Measurements from ENCODE around the gene OPCML. TPM values are rescaled to one million over a fixed set of nuclear protein-coding genes. Genes with fewer than 3 reads are reported as not detected.

OPCML gene
- total RNA-seq, 2 donors from 2014 or later, result not detected

DNA sequence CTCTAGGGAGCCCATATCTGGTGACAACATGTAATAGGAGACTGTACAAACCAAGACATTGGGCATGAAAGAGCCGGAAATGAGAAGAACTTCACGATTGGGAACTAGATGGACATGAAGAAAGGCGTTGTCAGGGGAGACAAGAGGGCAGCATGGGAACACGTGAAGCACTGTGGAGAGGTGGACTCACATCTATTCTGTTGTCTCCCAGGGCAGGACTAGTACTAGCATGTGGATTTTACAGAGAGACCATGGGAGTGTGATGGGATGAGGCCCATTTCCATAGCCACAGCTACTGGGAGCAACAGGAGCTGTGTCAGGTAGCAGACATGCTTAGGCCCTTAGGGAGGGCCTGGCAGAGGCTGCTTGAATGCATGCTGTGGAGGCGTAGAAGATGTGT lies 333.9 kb downstream of the OPCML start:
- H3K4me1 Mint-ChIP-seq, result no peaks in the 10 kb centered on the region
- H3K36me3 Mint-ChIP-seq (ENCODE audit: low read depth), result no peaks in the 10 kb centered on the region
- no peak for ATAC-seq (replicated peaks)
- no peak overlapping the region for H3K27ac Mint-ChIP-seq
- H3K9me3 Mint-ChIP-seq, result peaks cover 3% of the 10 kb centered on the region
- peaks cover 10% of the 10 kb centered on the region for H3K27me3 Mint-ChIP-seq
- H3K4me3 Mint-ChIP-seq, result no peak overlapping the region

DNA sequence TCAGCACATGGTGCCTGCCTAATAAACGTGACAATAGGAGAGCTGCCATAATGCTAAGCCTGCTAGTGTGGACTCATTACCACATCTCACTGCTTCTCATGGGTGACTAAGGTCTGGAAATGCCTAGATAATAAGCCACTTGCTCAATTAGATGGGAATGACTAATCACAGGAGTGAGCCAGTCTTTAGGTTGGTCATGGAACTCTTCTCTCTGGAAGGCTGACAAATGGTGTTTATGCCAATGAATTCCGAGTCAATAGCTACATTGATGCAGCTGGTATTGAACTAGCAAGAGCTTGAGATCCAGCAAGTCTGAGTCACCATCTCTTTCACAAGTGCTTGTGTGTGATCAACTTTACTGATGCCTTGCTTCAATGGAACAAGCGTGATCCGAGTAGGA lies 334.9 kb downstream of the OPCML start:
- peaks cover 10% of the 10 kb centered on the region for H3K27me3 Mint-ChIP-seq
- H3K4me1 Mint-ChIP-seq, result no peaks in the 10 kb centered on the region
- ATAC-seq (replicated peaks), result no peak
- no peak overlapping the region for H3K27ac Mint-ChIP-seq
- no peak overlapping the region for H3K4me3 Mint-ChIP-seq
- peaks cover 3% of the 10 kb centered on the region for H3K9me3 Mint-ChIP-seq
- no peaks in the 10 kb centered on the region for H3K36me3 Mint-ChIP-seq (ENCODE audit: low read depth)

DNA sequence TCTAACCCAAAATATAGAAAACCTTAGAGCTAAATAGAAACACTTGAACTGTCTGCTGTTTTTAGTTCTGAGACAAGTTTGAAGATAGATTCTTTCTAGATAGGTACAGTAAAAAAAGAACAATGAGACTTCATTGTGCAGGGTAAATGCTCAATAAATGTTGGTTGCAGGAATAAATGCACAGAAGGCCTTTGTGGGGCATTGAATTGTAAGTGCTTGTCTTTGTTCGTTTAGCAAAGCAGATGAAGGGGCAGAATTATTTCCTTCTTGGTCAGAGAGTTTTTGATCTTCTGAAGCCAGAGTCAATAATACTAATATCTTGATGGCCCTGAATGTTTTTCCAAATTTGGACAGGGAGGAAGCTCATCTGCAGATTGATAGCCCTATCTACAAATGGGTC lies 340.4 kb downstream of the OPCML start:
- H3K27ac Mint-ChIP-seq, result no peak overlapping the region
- no peak overlapping the region for H3K4me3 Mint-ChIP-seq
- H3K9me3 Mint-ChIP-seq, result no peaks in the 10 kb centered on the region
- ATAC-seq (replicated peaks), result no peak
- peaks cover 6% of the 10 kb centered on the region for H3K27me3 Mint-ChIP-seq
- H3K4me1 Mint-ChIP-seq, result no peaks in the 10 kb centered on the region
- no peaks in the 10 kb centered on the region for H3K36me3 Mint-ChIP-seq (ENCODE audit: low read depth)

DNA sequence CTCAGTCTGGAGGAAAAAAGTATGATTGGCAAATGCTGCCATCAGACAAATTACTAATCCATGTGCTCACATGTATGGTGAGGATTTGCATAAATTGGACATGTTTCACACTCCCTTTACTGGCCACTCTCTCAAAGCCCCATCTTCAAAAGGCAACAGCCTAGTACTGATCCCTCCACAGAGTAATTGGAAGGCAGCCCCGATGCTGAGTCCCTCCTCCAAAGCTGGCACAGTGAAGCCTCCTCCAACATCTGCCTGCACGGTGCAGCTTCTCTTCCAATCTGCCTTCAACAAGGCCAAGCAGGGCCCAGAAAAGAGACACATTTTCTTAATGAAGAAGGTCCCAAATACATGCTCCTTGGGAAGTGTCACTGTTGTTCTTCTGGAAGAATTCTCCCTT lies 350.6 kb downstream of the OPCML start:
- no peaks in the 10 kb centered on the region for H3K4me1 Mint-ChIP-seq
- H3K4me3 Mint-ChIP-seq, result no peak overlapping the region
- ATAC-seq (replicated peaks), result no peak
- no peak overlapping the region for H3K27ac Mint-ChIP-seq
- H3K36me3 Mint-ChIP-seq (ENCODE audit: low read depth), result no peaks in the 10 kb centered on the region
- H3K9me3 Mint-ChIP-seq, result no peaks in the 10 kb centered on the region
- peaks cover 9% of the 10 kb centered on the region for H3K27me3 Mint-ChIP-seq

DNA sequence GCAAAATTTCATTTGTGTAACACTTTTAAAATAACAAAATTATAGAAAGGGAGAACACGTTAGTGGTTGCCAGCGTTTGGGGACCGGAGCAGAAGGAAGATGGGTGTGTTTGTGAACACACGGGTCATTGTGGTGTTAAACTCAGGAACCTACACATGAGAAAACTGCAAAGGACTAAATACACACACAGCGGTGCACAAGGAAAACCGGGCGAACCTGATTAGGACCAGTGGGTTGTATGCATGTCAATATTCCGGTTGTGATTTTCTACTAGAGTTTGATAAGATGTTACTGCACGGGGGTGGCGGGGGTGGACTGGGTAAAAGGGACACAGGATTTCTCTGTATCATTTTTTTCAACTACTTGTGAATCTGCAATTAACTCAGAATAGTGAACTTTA lies 351.2 kb downstream of the OPCML start:
- Mint-ChIP-seq H3K27me3 (peaks cover 9% of the 10 kb centered on the region), H3K4me3 (no peak overlapping the region), H3K27ac (no peak overlapping the region), H3K9me3 (no peaks in the 10 kb centered on the region), H3K36me3 (ENCODE audit: low read depth) (no peaks in the 10 kb centered on the region), H3K4me1 (no peaks in the 10 kb centered on the region)
- no peak for ATAC-seq (replicated peaks)

DNA sequence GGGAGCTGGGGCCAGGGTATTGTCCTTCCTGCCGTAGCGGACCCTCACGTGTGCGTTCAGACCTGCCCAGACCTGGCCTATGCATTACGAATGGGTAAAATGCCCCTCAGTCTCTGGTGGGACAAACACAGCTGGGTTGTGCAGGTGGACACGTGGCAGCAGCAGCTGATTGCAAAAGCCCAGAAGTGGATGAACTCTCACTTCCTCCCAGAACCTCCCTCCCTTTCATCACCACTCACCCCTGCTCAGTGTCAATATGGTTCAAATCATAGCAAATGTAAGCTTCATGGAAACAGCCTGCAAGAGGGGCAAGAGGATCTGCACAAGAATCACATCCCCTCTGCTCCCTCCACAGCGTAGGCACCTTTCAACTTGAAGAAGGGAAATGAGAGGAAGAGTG lies 352.1 kb downstream of the OPCML start:
- no peaks in the 10 kb centered on the region for H3K4me1 Mint-ChIP-seq
- no peak overlapping the region for H3K27ac Mint-ChIP-seq
- no peaks in the 10 kb centered on the region for H3K36me3 Mint-ChIP-seq (ENCODE audit: low read depth)
- no peak for ATAC-seq (replicated peaks)
- peaks cover under 1% of the 10 kb centered on the region for H3K9me3 Mint-ChIP-seq
- no peak overlapping the region for H3K4me3 Mint-ChIP-seq
- H3K27me3 Mint-ChIP-seq, result peaks cover 9% of the 10 kb centered on the region

DNA sequence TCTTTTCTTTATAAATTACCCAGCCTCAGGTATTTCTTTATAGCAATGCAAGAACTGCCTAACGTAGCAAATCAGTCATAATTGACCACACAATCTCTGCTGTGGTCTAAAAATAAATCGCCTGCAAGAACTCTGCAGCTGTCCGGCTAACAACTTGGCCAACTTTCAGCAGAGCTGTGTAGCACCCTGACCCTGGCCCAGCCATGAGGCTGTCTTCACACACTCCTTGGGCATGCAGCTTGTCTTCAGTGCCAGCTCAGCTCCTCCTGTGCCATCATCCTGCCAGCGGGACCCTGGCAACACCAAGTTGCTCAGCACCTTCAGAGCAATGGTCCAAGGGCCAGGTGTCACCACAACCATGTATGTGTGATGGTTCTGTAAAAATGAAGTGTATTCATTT lies 355.6 kb downstream of the OPCML start:
- H3K4me3 Mint-ChIP-seq, result no peak overlapping the region
- peaks cover 9% of the 10 kb centered on the region for H3K27me3 Mint-ChIP-seq
- no peaks in the 10 kb centered on the region for H3K4me1 Mint-ChIP-seq
- peaks cover 3% of the 10 kb centered on the region for H3K9me3 Mint-ChIP-seq
- H3K36me3 Mint-ChIP-seq (ENCODE audit: low read depth), result no peaks in the 10 kb centered on the region
- no peak for ATAC-seq (replicated peaks)
- H3K27ac Mint-ChIP-seq, result no peak overlapping the region

DNA sequence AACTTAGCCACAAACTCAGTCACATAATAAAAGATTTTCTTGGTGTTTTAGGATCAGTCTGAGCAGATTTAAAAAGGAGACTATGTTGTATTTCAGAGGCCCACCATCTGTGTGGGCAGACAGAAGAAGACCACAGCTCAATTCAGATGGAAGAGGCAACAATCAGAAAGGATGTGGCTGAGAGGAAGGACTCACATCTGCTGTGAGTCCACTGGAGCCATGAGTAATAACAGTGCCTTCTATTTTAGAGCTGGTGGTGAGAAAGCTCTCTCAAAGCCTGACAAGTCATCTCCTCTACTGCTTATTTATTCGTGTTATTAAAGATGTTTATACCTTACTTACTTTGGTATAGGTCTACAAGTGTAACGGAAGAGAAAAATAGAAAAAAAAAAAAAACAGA lies 357.2 kb downstream of the OPCML start:
- no peaks in the 10 kb centered on the region for H3K36me3 Mint-ChIP-seq (ENCODE audit: low read depth)
- H3K4me3 Mint-ChIP-seq, result no peak overlapping the region

DNA sequence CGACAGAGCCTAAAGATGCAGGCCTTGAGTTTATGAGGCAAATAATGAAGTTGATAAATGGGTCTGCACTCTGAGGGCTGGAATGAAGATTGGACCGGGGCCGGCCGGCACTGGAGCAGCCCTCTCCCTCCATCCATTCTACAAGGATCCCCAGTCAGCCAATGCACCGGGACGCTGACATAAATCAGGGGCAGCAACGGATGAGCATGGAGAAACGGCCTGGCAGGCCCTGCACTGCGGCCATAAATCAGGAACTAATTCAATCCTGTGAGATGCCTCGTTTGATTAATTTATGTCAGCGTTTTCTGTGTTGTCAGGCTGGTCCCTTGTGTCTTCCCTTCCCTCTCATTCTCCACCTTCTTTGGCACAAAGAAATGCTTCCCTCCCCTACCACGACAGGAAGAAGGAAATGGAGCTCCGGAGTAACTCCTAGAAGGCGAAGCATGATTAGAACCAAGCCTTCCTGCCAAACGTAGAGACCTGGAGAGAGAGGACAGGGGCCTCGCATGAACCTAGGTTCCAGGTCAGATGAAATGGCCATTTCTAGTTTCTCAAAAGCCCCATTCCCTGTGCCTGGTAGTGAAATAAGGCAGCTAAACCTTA lies 358.4 kb downstream of the OPCML start:
- H3K27me3 Mint-ChIP-seq, result peaks cover 4% of the 10 kb centered on the region
- no peaks in the 10 kb centered on the region for H3K36me3 Mint-ChIP-seq (ENCODE audit: low read depth)
- H3K27ac Mint-ChIP-seq, result no peak overlapping the region
- peaks cover 3% of the 10 kb centered on the region for H3K9me3 Mint-ChIP-seq
- H3K4me3 Mint-ChIP-seq, result no peak overlapping the region
- ATAC-seq (replicated peaks), result no peak
- H3K4me1 Mint-ChIP-seq, result no peaks in the 10 kb centered on the region

More for the DNA sequence above, 357.2 kb downstream of the OPCML start:
- peaks cover 9% of the 10 kb centered on the region for H3K27me3 Mint-ChIP-seq
- no peaks in the 10 kb centered on the region for H3K4me1 Mint-ChIP-seq
- no peak overlapping the region for H3K27ac Mint-ChIP-seq
- ATAC-seq (replicated peaks), result no peak
- H3K9me3 Mint-ChIP-seq, result peaks cover 3% of the 10 kb centered on the region

DNA sequence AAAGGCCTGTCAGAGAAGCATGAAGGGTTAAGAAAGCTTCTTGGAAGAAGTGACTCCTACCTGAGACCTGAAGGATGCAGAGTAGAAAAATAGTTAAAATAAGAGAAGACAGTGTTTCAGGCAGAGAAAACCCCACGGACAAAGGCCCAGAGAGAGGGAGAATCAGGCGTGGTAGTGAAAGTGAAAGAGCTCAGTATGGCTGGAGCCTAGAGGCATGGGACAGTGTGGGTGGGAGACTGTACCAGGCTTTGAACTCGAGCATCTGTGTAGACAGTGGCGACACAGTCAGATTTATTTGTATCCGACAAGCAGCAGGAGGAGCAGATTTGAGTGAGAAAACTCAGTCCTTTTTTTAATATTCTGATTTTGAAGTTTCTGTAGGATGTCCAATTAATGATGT lies 360.0 kb downstream of the OPCML start:
- Mint-ChIP-seq H3K36me3 (ENCODE audit: low read depth) (no peaks in the 10 kb centered on the region), H3K4me3 (no peak overlapping the region), H3K9me3 (peaks cover 3% of the 10 kb centered on the region), H3K27me3 (no peaks in the 10 kb centered on the region), H3K4me1 (no peaks in the 10 kb centered on the region), H3K27ac (no peak overlapping the region)
- ATAC-seq (replicated peaks), result no peak

DNA sequence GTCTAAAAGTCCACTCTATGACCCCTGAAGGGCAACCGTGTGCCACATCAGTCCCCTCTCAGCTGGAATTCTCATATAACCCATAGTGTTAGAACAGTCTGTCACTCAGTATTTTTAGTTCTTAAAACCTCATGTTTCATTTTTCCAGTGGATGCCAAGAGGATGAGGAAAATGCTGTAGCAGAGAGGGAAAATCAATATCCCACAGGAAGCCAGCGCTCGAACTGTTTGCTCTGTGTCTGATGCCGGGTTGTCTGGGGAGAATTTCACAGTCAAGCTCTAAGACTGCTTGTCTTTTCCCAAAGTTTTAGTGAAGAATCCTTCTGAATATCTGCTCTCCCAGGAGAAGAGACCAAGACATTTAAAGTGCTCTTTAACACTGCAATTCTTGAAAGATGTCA lies 360.9 kb downstream of the OPCML start:
- Mint-ChIP-seq H3K27me3 (no peaks in the 10 kb centered on the region), H3K4me1 (no peaks in the 10 kb centered on the region), H3K9me3 (peaks cover 3% of the 10 kb centered on the region), H3K36me3 (ENCODE audit: low read depth) (no peaks in the 10 kb centered on the region), H3K4me3 (no peak overlapping the region), H3K27ac (no peak overlapping the region)
- no peak for ATAC-seq (replicated peaks)

DNA sequence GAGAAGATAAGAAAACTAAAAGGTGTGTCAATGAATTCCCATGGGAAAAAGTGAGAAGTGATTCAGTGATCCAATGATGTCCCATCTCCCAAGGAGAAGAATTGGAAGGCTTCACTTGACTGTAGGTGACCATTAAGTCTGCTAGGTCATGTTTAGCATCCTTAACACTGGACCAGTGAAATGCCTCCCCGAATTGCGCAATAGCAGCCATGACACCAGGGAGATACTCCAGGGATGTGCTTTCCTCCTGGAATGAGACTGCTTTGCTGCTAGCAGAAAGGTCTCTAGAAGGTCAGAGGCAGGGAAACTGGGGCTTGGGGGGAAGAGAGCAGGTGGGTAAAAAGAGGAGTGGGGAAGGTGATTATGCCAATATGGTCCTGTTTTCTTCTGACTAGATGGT lies 364.3 kb downstream of the OPCML start:
- Mint-ChIP-seq H3K9me3 (no peaks in the 10 kb centered on the region), H3K27ac (no peak overlapping the region), H3K27me3 (no peaks in the 10 kb centered on the region), H3K36me3 (ENCODE audit: low read depth) (no peaks in the 10 kb centered on the region), H3K4me1 (no peaks in the 10 kb centered on the region), H3K4me3 (no peak overlapping the region)
- ATAC-seq (replicated peaks), result no peak

DNA sequence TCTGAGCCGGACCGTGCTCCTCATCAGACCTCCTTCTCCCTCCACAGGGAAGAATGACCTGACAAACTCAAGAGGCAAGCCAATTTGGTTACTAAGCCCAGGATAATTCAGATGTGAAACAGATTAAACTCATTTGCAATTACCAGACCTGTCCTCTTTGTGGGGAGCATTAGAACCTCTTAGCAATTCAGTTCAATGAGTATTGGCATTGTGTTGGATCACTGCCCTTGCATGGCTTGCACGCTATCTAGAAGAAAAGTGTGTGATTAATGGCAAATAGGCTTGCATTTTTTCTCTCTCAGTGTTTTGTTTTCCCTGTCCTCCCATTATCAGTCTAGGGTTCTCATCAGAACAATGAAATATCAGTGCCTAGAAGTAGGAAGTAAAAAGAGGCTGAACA lies 365.6 kb downstream of the OPCML start:
- Mint-ChIP-seq H3K36me3 (ENCODE audit: low read depth) (no peaks in the 10 kb centered on the region), H3K27me3 (peaks cover 3% of the 10 kb centered on the region), H3K9me3 (no peaks in the 10 kb centered on the region), H3K27ac (no peak overlapping the region), H3K4me1 (no peaks in the 10 kb centered on the region), H3K4me3 (no peak overlapping the region)
- no peak for ATAC-seq (replicated peaks)

DNA sequence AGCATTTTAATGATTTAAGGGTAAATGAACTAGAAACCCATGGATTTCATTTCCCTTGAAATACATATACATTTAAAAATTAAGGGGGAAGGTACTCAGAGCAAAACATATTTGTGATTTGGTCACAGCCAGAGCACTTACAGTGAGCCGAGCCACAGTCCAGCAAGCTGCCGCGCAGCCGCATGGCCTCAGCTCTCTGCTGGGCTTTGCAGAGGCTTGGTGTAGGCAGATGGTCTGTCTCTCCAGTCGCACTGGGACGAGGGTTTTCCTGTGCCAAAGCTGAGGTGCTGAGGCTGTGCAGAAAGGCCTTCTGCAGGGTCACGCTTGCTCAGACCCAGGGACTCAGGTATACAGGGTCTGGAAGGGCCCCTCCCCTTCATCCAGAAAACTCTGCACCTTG lies 367.3 kb downstream of the OPCML start:
- ATAC-seq (replicated peaks), result no peak
- H3K27ac Mint-ChIP-seq, result no peak overlapping the region
- no peaks in the 10 kb centered on the region for H3K9me3 Mint-ChIP-seq
- no peaks in the 10 kb centered on the region for H3K36me3 Mint-ChIP-seq (ENCODE audit: low read depth)
- H3K4me3 Mint-ChIP-seq, result no peak overlapping the region
- H3K27me3 Mint-ChIP-seq, result peaks cover 11% of the 10 kb centered on the region
- H3K4me1 Mint-ChIP-seq, result no peaks in the 10 kb centered on the region

DNA sequence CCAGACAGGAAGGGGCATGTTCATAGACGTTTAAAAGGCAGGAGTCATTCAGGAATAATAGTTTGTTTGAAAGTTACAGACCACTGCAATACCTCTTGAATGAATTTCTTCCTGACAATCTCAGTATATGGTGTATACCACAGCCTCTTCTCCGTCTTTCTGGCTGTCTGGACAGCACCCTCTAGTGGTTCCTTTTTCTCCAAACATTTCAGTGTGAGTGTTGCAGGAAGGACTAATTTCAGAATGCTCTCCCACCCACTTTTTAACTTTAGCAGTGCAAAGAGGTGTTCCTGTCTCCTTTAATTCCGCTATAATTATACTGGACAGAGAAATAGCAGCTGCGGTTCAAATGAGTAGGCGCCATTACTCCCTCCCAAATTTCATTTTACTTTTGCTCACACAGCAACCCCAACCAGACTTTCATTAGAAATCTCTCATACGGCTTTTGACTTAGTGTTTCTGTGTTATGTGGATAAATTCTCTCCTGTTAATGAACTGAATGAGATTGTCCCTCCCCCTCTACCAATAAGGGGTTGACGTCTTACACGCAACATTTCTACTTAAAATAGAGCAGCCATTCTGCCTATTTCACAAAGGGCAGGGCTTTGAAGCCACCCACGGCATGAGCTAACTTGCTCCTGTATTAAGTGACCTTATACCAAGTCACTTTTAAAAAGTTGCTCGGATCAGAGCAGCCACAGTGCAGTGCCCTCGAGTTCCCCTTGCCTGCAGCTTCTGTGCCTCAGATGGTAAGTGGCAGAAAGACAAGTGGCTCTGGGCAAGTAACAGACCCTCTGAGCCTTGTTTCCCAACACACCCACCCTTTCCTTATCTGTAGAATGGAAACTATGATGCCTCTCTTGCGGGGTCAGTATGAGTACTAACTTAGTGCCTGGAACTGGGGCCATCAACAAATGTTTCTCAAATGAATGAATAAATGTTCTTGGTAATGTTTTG lies 368.6 kb downstream of the OPCML start:
- Mint-ChIP-seq H3K4me3 (no peak overlapping the region), H3K27ac (no peak overlapping the region), H3K9me3 (no peaks in the 10 kb centered on the region), H3K36me3 (ENCODE audit: low read depth) (no peaks in the 10 kb centered on the region), H3K4me1 (no peaks in the 10 kb centered on the region), H3K27me3 (peaks cover 21% of the 10 kb centered on the region)
- no peak for ATAC-seq (replicated peaks)
